HG02852 (cell line): ENCODE measurements around the gene ABCG2.
A peak's percentile ranks its signal among the peaks of the same experiment; 100 is the strongest.
"Not testable (repeated sequence)": the region's sequence is repeated elsewhere in the genome, so short reads cannot be mapped to it uniquely, and the experiment has no call there.

Source experiments
- ATAC-seq: cut with Tn5 transposase; IDR thresholded peaks from one replicate; pipeline ENCODE4 v1.9.1; 2021; ENCODE audit warnings: mild to moderate bottlenecking, moderate library complexity; ENCODE audit not compliant: unreplicated experiment

Gene ABCG2

GRCh38 chr4:88169298-88169697 lies 10.9 kb upstream of the ABCG2 start:
- ATAC-seq, result no peak

- no peak for ATAC-seq
Measured at GRCh38 chr4:88166608-88167007, 8.2 kb upstream of the ABCG2 start.

GRCh38 chr4:88163336-88163735 lies 4.9 kb upstream of the ABCG2 start:
- no peak for ATAC-seq

GRCh38 chr4:88162626-88163025 lies 4.2 kb upstream of the ABCG2 start:
- ATAC-seq, result no peak

GRCh38 chr4:88159229-88159725 lies 838 bp upstream of the ABCG2 start:
- peak; percentile 37 for ATAC-seq

DNA sequence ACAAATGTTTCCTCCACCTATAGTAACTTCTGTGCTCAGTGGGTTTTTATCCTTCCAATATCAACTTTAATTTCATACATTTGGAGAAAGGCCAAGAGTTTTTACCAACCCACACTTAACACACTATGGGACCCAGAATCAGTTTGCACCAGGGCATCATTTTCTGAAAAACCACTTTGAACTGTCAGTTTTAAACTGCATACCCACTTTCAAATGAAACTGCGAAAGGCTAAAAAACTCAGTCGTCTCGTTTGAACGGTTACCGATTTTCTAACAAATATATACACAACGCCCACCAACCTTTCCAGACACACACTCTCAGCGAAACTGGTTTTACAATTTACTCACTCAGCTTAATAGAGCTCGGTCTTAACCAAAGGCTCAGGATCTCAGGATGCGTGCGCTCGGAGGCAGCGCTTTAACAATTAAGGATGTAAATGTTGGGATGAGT lies 376 bp downstream of the ABCG2 start:
- ATAC-seq, result peak; percentile 53

DNA sequence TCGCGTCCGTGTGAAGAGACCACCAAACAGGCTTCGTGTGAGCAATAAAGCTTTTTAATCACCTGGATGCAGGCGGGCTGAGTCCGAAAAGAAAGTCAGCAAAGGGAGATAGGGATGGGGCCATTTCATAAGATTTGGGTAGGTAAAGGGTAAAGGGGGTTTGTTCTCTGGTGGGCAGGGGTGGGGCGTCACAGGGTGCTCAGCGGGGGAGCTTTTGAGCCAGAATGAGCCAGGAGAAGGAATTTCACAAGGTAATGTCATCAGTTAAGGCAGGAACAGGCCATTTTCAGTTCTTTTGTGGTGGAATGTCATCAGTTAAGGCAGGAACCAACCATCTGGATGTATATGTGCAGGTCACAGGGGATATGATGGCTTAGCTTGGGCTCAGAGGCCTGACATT lies 6.1 kb downstream of the ABCG2 start:
- not testable (repeated sequence) for ATAC-seq

DNA sequence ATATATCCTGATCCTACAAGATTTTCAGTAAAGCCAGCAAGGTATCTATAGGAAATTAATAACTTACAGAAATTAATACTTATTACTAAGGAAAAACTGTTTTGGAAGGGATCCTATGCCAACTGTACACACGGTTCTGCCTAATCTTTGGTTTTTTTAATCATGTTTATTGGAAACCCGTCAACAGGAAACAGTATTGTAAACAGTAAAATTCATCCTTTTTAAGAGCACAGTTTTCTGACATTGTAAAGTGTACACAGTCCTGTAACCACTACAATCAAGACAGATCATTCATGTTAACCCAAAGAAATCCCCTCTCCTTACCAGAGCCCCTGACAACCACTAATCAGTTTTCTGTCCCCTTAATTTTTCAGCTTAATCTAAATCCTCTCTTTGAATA lies 9.9 kb downstream of the ABCG2 start:
- no peak for ATAC-seq

DNA sequence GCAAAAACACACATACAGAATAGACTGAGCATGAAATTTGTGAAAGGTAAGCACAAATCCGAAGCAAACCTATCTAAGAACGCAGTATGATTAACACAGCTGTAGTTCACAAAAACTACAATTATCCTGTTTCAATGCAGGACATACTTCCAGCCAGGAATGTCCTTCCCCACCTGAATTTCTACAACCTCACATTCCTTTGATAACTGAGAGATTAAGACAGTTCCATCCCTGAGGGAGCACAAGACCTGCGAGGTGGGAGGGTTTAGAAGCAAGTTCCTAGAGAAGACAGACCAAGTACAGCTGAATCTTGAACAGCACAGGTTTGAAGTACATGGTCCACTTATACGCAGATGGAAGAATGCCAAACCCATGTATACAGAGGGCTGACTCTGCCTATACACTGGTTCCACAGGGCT lies 10.6 kb downstream of the ABCG2 start:
- no peak for ATAC-seq

DNA sequence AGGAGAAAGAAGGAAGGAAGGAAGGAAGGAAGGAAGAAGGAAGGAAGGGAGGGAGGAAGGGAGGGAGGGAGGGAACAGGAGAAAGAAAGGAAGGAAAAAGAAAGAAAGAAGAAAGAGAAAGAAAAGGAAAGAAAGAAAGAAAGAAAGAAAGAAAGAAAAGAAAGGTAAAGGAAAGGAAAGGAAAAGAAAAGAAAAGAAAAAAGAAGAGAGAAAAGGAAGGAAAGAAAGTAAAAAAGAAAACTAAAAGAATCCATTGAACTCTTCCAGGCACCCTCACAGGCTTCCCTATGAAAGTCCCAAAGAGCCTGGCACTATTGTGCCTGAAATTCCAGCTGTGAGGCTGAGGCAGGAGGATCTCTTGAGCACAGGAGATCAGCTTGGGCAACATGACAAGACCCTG lies 11.5 kb downstream of the ABCG2 start:
- no peak for ATAC-seq

DNA sequence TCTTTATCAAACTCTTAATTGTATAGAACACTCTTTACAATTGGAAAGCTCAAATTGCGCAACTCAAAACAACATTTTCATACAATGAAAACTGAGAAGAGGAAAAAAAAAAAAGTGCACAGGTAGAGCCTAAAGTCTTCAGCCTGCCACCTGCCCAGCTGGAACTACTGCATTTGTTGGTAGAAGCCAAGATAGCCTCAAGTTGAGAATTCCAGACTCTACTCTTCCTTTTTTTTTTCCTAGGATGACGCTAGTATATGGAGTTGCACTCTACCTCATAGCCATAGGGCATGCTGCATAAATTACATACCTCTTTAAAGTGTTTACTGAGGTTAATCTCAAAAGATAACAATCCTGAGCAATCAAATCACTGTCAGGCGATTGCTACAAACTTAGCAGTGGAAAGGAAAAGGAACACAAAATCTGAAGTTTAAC lies 13.6 kb downstream of the ABCG2 start:
- ATAC-seq, result no peak

- ATAC-seq, result no peak
Measured at GRCh38 chr4:88144048-88144447, 14.4 kb downstream of the ABCG2 start.

GRCh38 chr4:88143504-88143903 lies 14.9 kb downstream of the ABCG2 start:
- ATAC-seq, result no peak

- ATAC-seq, result no peak
Measured at GRCh38 chr4:88138561-88138960, 19.9 kb downstream of the ABCG2 start.

DNA sequence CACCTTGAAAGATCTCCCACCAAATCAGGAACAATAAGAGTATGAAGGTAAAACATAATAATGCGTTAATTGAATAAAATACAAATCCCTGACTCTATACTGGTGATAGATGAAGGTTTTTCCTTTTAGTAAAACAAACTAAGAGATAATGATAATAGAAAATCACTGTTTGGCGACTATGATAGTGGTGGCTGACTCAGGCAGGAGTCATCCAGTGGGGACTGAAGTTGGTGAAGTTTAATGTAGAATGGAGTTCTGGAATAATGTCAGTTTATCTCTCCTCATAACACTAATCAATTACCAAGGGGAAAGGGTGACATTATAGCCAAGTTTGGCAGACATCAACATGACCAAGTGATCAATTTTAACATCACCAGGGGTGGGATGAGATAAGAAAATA lies 21.3 kb downstream of the ABCG2 start:
- no peak for ATAC-seq

- ATAC-seq, result no peak
Measured at GRCh38 chr4:88136249-88136648, 22.2 kb downstream of the ABCG2 start.

- no peak for ATAC-seq
Measured at GRCh38 chr4:88135356-88135663, 23.1 kb downstream of the ABCG2 start.

- ATAC-seq, result no peak
Measured at GRCh38 chr4:88134536-88135355, 23.7 kb downstream of the ABCG2 start.

GRCh38 chr4:88134111-88134510 lies 24.3 kb downstream of the ABCG2 start:
- ATAC-seq, result no peak

GRCh38 chr4:88130544-88131305 lies 27.7 kb downstream of the ABCG2 start:
- ATAC-seq, result no peak

- no peak for ATAC-seq
Measured at GRCh38 chr4:88130003-88130402, 28.4 kb downstream of the ABCG2 start.

DNA sequence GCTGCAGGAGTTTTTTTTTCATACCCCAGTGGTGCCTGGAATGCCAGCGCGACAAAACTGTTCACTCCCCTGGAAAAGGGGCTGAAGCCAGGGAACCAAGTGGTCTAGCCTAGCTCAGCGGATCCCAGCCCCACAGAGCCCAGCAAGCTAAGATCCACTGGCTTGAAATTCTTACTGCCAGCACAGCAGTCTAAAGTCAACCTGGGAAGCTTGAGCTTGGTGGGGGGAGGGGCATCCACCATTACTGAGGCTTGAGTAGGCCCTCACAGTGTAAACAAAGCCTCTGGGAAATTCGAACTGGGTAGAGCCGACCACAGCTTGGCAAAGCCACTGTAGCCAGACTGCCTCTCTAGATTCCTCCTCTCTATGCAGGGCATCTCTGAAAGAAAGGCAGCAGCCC lies 36.2 kb downstream of the ABCG2 start:
- not testable (repeated sequence) for ATAC-seq
